ENCODE measurements around the gene RAD51B. TPM values are rescaled to one million over a fixed set of nuclear protein-coding genes. Genes with fewer than 3 reads are reported as not detected.
"Not testable (repeated sequence)": the region's sequence is repeated elsewhere in the genome, so short reads cannot be mapped to it uniquely, and the experiment has no call there.

The RAD51B gene
- total RNA-seq, 1 donor from 2014 or later, result 3.8 TPM

DNA sequence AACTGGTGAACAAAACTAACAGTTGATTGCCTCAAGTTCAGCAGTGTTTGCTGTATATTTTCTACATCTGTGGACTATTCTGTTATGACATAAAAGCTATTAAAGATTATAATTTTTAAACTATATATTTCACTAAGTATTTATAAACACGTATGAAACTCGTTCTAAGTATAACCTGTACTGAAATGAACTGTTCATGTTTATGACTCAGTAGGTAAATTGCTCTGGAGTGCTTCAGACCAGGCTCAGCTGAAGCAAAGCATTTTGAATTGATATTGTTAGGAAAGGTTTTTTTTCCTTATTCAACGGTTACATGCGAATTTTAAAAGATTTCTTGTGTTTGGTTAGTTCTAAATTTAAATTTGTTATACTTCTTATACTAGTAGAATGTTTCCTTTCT is 151.3 kb downstream of the RAD51B start:
- intact Hi-C loops (cut with DNase I), result no loop called here
- no peak for DNase-seq (ENCODE audit: low spot score)

DNA sequence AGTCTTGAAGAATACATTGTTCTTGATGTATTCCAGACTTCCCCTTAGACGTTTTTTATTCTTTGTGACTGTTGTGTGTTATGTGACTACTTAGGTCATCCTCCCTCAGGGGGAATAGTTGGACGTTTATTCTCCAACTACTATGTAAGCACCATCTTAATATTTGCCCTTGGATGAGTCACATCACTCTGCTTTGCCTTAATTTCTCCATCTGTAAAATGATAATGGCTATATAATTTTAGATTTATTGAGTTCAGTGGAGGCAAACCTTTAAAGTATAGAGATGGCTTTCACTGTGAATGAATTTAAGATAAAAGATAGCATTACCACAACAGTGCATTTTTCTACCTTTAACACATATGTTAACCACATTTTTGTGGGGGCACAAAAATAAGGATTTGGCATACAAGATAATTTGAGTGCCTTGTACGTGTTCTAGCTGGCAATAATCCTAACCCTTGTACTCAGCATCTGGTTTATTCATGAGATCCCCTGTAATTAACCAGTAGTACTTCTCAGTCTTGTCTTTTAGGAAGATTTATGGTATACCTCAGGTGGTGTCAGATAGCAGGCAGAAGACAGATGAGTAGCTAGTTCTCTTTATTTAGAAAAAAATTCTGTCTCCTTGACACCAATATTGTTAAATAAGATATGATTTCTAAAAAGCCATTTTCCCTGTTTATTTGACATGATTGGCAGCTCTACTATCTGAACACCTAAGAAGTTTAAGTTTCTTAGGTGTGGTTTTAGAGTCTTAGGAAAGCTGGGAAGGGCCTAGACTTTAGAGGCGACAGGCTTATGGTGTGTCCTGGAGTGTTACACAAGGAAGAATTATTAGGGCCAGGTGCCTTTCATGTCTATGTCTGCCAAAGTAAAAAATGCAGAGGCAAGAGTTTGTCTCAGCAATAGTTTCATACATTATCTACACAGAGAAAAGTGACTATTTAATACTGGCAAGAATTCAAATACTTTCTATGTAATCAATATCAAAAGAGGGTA is 152.3 kb downstream of the RAD51B start:
- intact Hi-C loops (cut with DNase I), result no loop called here
- DNase-seq (ENCODE audit: low spot score), result no peak

DNA sequence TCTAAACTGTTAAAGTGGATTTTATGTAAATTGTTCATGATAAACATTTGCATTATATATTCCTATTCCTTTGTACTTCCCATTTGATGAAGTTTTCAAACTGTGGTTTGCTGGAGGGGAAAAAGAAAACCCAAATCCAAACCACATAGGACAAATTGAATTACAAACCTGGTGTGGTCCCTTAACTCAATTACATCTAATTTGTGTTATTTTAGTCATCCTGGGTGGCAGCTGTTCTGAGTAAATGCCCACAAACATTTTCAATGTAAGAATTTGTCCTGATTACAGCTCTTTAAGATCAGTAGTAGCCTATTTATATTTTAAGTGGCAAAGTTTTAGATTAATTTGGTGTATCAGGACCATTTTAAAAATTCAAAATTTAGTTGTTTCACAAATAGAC is 153.9 kb downstream of the RAD51B start:
- intact Hi-C loops (cut with DNase I), result no loop called here
- no peak for DNase-seq (ENCODE audit: low spot score)

DNA sequence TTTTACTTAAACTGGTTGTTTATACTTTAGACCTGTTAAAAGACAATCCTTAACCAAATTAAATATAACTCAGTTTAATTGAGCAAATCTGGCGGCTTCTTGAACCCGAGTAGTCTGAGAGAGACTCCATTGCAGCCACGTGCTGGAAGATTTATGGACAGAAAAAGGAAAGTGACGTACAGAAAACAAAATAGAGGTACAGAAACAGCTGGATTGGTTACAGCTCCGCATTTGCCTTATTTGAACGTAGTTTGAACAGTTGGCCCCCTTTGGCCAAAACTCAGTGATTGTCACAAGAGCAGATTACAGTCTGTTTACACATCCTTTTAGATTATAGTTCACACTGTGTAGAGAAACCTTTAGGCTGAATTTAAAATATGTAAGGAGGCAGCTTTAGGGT is 155.9 kb downstream of the RAD51B start:
- intact Hi-C loops (cut with DNase I), result no loop called here
- DNase-seq (ENCODE audit: low spot score), result no peak

DNA sequence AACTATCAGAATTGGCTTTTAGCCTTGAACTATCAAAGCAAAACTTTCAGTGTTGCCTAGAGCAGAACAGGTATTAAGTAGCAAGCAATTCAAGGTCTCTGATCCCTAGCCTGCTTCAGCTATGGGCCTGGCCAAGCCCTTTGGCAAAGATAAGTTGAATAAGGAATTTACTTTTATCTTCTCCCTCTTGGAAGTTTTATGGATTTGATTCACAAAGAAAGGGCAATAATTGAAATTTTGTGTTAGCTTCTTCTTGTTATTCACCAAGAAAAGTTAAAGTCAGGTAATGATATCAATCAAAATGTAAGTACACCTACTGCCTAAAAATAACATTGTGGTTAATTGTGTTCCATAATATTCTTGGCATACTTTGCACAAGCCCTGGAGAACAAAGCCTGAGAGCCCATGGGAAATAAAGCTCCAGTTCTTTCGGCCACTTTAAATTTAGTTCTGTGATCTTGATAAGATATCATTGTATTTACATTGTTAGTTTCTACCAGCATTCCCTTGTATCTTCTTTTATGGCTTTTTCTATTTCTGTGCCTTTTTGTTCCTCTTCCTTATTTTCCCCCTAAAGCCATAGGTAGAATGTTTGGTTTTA is 158.0 kb downstream of the RAD51B start:
- no peak for DNase-seq (ENCODE audit: low spot score)
- intact Hi-C loops (cut with DNase I), result no loop called here

DNA sequence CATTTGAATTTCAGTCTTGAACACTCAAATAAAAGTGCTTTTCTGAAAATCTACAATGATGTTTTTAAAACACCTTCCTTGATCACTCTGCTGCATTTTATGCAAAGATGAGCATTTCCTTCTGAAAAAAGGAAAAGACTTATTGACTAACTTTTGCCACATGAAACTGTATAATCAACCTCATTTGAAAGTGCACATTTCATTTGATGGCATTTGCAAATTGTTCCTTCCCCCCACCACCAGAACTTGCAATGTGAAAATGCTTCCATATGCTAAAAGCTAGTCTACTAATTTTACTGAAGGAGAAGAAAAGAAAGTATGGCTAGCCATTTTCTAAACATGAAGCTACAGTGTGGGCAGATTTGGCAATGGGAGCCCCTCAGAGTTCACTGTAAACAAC is 159.2 kb downstream of the RAD51B start:
- intact Hi-C loops (cut with DNase I), result no loop called here
- DNase-seq (ENCODE audit: low spot score), result no peak

DNA sequence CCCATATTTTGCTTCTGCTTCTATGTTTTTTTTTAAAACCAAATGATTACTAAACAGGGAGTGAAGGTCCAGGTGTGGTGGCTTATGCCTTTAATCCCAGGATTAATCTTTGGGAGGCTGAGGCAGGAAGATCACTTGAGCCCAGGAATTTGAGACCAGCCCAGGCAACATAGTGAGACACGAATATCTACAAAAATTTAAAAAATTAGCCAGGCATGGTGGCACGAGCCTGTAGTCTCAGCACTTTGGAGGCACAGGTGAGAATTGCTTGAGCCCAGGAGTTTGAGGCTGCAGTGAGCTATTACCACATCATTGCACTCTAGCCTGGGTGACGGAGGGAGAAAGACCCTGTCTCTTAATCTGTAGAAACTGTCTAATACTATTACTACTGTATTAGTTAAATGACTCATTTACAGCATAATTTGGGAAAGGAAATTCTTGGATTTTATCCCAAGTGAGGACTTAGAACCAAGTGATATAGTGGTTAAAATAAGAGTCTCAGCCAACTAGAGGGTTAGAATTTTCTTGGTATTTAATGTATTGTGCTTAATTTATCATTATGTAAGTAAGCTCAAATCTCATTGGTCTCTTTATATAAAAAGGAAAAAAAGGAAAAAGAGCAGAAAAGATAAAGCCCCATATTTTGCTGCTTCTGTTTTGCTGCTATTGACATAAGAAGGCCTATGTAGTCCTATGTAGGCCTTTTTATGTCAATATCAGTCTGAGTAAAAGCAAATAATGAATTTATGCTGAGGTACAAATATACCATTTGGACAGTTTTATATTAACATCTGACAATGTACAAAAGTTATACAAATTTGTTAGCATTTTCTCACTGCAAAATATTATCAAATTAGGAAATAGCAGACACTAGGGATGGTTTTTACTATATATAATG is 163.4 kb downstream of the RAD51B start:
- intact Hi-C loops (cut with DNase I), result no loop called here

DNA sequence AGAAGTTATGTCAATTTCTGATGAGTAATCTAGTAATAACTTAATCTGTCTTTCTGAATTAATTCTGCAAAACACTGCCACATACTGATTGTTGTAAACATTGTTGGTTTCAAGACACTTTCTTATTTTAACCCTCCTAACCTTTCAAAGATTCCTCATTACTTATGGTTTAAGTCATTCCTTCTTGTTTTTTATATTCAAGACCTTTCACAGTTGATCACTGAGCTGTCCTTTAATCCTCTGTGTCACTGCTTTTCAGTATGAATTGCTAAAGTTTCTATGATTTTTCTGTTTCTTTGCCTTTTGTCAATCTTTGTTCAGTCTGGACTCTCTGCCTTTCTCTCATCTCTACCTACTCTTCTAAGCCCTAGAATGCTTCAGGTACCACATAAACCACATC is 164.7 kb downstream of the RAD51B start:
- intact Hi-C loops (cut with DNase I), result no loop called here
- DNase-seq (ENCODE audit: low spot score), result no peak

More for the DNA sequence above, 163.4 kb downstream of the RAD51B start:
- DNase-seq (ENCODE audit: low spot score), result no peak

DNA sequence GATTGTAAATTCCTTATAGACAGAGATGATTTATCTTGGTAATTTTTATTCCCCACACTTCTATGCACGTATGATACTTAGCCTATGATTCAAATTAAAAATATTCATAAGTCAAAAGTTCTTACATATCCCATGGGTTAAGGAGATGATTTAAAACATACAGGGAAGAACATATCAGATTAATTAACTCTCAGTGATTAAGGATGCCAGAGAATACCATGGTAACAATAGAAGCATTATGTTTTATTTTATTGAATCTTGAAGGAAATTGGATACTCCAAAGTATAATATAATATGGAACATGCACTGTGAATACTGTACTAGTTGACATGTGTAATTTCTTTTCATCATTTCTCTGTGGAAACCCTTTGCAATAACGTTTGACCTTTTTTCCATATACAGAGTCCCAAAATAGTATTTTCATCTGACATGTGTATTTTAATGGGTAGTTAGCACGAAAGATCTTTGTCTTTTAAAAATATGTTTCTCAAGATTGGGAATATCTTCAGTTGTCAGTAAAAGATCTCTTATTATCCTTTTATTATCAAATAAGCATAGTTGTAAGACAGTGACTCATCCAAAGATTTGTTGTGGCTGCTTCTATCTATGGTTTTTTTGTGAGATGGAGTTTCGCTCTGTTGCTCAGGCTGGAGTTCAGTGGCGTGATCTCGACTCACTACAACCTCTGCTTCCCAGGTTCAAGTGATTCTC is 166.7 kb downstream of the RAD51B start:
- no peak for DNase-seq (ENCODE audit: low spot score)
- intact Hi-C loops (cut with DNase I), result no loop called here

DNA sequence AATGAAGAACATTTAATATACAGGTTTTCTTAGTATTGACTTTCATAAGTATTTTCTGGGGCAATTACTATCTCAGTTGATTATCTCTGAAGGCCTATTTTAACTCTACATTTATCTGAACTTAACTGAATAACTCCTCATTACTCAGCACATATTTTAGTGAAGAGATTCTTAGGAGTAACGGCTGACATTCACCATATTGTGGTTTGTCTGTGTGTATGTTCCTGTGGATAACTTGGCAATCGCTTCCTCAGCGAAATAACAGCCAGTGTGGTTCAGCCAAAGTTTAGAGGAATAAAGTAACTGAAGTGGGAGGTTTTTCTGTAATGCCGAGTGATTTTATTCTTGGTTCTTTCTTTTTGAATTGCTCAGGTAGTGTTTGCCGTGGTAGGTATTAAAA is 168.0 kb downstream of the RAD51B start:
- DNase-seq (ENCODE audit: low spot score), result no peak
- intact Hi-C loops (cut with DNase I), result no loop called here

DNA sequence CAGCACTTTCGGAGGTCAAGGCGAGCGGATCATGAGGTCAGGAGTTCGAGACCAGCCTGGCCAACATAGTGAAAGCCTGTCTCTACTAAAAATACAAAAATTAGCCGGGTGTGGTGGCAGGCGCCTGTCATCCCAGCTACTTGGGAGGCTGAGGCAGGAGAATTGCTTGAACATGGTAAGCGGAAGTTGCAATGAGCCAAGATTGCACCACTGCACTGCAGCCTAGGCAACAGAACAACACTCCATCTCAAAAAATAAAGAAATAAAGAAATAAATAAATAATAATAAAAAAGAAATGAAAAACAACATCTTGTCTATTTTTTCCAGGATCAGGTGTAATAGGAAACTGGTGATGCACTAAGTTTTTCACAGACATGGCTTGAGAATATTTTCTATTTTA is 168.6 kb downstream of the RAD51B start:
- intact Hi-C loops (cut with DNase I); DNase-seq (ENCODE audit: low spot score): not testable (repeated sequence)

DNA sequence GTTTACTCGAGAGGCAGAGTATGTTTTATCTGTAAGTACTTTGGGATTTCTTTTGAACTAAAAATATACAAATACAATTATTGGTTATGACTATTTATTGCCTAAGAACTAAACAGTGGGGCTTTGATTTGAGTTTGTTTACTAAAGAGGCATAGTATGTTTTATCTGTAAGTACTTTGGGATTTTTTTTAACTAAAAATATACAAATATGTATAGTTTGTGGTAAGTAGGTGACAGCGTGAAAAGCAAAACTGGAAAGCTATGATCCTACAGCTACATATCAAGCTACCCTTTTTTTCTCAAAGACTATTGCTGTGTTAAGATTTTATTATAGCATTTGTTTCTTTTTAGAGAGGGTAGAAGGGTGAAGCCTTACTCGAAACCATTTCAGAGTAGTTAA is 171.0 kb downstream of the RAD51B start:
- intact Hi-C loops (cut with DNase I), result no loop called here

DNA sequence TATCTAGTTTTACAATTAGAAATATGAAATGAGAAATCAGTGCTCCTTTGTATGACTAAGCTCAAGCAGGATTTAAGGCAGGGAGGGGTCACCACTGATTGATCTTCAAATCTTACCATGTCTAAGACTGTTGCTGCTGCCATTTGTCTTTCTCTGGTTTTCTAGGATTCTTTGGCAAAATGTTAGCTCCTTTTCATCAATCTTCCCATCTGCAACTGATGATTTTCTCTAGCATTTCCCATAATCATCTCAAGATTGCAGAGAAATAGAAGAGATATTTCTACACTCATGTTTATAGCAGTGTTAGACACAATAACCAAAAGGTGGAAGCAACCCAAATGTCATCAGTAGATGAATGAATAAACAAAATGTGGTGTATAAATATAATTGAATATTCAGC is 175.0 kb downstream of the RAD51B start:
- intact Hi-C loops (cut with DNase I), result no loop called here
- DNase-seq (ENCODE audit: low spot score), result no peak

More for the DNA sequence above, 171.0 kb downstream of the RAD51B start:
- DNase-seq (ENCODE audit: low spot score), result no peak

DNA sequence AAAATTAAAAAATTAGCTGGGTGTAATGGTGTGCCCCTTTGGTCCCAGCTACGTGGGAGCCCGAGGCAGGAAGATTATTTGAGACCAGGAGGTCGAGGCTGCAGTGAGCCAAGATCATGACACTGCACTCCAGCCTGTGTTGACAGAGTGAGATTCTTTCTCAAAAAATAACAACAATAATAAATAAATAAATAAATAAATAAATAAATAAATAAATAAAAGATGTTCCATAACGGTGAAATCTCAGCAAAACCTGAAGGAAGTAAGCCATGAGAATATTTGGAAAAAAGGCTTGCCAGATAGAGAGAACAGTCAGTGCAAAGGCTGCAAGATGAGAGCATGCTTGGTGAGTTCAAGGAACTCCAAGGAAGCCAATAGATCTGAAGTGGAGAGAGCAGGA is 176.7 kb downstream of the RAD51B start:
- DNase-seq (ENCODE audit: low spot score), result no peak
- intact Hi-C loops (cut with DNase I), result no loop called here

DNA sequence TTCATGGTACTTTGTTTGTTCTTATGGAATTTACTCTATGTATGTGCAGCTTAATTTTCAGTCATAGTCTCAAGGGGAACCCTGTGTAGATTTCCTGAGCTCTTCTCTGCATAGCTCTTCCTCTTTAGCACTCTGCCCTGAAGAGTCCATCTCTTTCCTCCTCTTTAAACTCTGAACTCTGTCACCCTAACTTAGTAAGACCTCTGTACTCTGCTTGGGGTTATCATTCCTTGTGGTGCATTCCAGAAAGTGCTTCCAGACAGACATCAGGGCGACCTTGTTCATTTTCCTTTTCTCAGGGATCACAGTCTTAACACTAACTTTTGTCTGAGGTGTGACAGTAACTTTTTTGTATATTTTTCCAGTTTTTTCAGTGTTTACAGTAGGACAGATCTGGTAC is 179.3 kb downstream of the RAD51B start:
- intact Hi-C loops (cut with DNase I), result no loop called here
- DNase-seq (ENCODE audit: low spot score), result no peak

DNA sequence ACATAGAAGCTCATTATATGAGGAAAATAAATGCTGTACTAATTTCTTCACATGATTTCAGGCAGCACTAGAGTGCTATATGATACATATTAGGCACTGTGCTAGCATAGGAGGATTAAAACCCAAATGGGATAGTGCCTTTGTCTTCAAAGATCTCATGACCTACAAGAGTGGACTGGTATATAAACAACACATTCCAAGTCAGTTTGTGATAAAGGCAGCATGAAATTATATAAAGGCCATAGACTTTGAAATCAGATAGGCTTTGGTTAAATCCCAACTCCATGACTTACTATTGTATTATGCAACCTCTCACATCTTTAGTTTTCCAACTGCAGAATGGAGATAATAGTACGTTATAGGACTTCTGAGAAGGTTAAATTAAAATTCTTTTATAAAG is 179.7 kb downstream of the RAD51B start:
- intact Hi-C loops (cut with DNase I), result no loop called here
- DNase-seq (ENCODE audit: low spot score), result no peak

DNA sequence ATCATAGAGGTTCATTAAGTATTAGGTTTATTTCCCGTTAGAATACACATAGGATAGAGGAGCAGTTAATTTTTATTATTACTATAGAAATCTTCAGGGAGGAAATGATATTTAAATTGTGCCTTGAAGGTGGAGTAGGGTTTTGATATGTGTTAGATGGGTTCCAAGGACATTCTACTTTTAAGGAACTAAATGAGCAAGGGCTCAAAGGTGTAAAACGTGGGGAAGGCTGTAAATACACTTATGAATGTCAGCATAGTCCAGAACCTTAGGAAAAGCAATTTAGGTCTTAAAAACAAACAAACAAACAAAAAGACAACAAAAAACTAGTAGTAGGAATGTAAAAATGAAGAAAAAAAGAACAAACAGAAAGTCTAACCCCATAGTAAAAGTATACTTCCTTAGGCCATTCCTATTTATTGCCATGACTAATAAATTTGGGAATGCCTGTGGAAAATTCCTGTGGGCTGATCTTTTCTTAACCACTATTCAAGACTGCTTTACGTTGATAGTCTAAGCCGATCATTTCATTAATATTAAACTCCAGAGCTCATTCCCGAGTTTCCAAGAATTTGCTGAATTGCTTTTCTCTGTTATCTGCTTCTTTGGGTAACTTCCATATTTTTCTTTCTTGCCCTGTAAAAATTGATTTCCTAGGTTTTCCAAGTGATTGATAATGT is 180.3 kb downstream of the RAD51B start:
- no peak for DNase-seq (ENCODE audit: low spot score)
- intact Hi-C loops (cut with DNase I), result no loop called here

DNA sequence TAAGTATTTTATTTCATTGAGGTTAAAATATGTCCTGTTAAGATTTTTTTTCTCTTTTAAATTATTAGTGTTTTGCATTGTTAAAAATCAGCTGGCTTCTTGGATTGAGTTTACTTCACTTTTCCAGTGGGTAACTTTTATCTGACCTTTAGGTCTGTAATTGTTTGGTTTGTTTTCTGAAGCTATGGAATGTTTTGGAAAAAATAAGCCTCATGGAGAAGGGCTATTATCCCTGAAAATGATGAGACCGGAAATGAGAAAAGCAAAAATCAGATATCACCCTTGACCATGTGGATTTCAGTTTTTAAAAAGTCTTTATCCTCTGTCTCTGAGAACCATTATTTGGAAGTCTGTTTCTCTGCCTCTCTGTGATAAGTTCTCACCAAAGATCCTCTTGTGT is 180.9 kb downstream of the RAD51B start:
- DNase-seq (ENCODE audit: low spot score), result no peak
- intact Hi-C loops (cut with DNase I), result no loop called here

DNA sequence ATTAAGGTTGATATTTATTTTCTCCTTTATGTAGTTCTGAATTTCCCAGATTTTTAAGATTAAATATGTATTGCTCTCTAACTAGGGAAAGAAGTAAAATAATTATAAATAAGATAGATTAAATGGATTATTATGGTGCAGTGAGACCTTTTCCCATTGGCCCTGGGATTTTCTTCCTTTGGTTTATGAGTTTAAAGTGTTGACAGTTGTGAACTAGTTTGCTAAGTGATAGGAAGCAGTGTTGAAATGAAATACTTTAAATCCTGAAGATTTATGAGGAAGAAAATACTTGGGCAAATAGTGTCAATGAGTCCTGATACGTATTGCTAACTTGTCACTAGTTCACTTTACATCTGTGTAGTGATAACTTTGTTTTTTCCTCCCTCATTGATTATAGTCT is 188.9 kb downstream of the RAD51B start:
- no peak for DNase-seq (ENCODE audit: low spot score)
- intact Hi-C loops (cut with DNase I), result no loop called here
